ENCODE data around the gene DENND2A.

- no peak for TF ChIP-seq CTCF (IDR thresholded peaks at IDR 0.05)
- no peak for TF ChIP-seq POLR2AphosphoS5 (IDR thresholded peaks at IDR 0.05)
- no peak for TF ChIP-seq POLR2A (IDR thresholded peaks at IDR 0.05)
Measured at GRCh38 chr7:140639366-140640053, 1.1 kb downstream of the DENND2A start.
